ENCODE data around the gene DLK1. TPM values are rescaled to one million over a fixed set of nuclear protein-coding genes. Genes with fewer than 3 reads are reported as not detected.

DLK1 gene
- total and polyA plus RNA-seq, 10 donors: 0.17 to 0.79 (median 0.38) TPM; not detected in 7

DNA sequence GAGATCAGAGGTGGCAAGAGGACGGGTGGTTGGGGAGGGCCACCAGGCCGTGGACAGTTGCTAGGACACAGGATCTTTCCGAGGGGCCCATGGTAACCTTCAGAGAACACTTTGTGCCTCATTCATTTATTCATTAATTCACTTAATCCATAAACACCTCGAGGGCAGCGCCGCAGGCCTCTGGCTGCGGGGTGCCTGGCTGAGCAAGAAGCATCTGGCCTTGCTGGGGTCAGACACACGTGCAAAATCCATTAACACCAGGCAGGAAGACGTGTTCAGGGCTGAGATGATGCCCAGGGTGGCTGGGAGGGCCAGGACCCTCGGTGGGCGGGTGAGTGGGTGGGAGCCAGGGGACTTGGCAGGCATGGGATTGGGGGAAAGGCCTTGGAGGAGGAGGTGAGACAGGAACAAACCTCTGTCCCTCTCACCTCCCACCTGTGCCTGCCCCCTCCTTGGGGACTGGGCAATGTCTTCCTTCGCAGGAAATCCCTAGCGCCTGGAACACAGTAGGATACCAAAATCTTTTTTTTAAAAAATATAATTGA, 6.6 kb upstream of the DLK1 start:
- no peak overlapping the region for H3K4me3 ChIP-seq
- H3K9me3 ChIP-seq: peaks cover 0 to 8% (median 0%) of the 10 kb centered on the region in 8 donors
- no peak overlapping the region for H3K27ac ChIP-seq
- no peaks in the 10 kb centered on the region for H3K36me3 ChIP-seq
- peaks cover 0 to 11% (median 5%) of the 10 kb centered on the region in 6 donors for H3K4me1 ChIP-seq
- 78 to 89% (median 86%) methylated on average over 11 to 13 of the region's 13 CpGs for WGBS, 5 donors
- intact Hi-C loops (cut with DNase I; ENCODE audit: low total_unique reads): no loop called here
- peaks cover 0 to 67% (median 0%) of the 10 kb centered on the region in 7 donors for H3K27me3 ChIP-seq (replicated peaks in 1 of 7)
- DNase-seq: no peak
- TF ChIP-seq POLR2AphosphoS5 (IDR thresholded peaks at IDR 0.05) (no peak), POLR2A (IDR thresholded peaks at IDR 0.05) (no peak)
- TF ChIP-seq, protein P1, sequence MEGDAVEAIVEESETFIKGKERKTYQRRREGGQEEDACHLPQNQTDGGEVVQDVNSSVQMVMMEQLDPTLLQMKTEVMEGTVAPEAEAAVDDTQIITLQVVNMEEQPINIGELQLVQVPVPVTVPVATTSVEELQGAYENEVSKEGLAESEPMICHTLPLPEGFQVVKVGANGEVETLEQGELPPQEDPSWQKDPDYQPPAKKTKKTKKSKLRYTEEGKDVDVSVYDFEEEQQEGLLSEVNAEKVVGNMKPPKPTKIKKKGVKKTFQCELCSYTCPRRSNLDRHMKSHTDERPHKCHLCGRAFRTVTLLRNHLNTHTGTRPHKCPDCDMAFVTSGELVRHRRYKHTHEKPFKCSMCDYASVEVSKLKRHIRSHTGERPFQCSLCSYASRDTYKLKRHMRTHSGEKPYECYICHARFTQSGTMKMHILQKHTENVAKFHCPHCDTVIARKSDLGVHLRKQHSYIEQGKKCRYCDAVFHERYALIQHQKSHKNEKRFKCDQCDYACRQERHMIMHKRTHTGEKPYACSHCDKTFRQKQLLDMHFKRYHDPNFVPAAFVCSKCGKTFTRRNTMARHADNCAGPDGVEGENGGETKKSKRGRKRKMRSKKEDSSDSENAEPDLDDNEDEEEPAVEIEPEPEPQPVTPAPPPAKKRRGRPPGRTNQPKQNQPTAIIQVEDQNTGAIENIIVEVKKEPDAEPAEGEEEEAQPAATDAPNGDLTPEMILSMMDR (IDR thresholded peaks at IDR 0.05 in 8 of 11, conservative IDR thresholded peaks at IDR 0.05 in 3 of 11): no peak

DNA sequence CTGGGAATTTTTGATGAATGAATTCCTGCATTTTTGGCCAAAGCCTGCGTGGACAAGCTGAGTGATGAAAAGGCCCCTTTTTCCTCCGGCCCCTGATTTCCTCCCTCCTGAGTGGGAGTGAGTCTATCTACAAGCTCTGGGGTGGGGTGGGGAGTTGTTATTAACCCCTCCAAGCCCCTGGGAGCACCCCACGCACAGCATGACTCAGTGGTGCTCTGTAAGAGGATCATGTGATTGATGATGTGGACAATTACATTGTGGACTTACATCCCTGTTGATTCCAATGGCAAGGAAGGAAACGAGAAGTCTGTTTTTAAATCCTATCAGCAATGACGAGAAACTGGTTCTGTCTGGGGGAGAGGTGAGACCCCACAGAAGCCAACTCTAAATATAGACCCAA, 5.1 kb upstream of the DLK1 start:
- intact Hi-C loops (cut with DNase I; ENCODE audit: low total_unique reads): no loop called here
- 74 to 90% (median 81%) methylated on average over 5 of the region's 5 CpGs for WGBS, 5 donors
- H3K4me1 ChIP-seq: peaks cover 0 to 11% (median 5%) of the 10 kb centered on the region in 6 donors
- no peaks in the 10 kb centered on the region for H3K9me3 ChIP-seq
- H3K27me3 ChIP-seq (replicated peaks in 1 of 7): peaks cover 0 to 82% (median 8%) of the 10 kb centered on the region in 7 donors
- H3K27ac ChIP-seq: no peak overlapping the region
- DNase-seq: no peak
- TF ChIP-seq POLR2AphosphoS5 (IDR thresholded peaks at IDR 0.05) (no peak), POLR2A (IDR thresholded peaks at IDR 0.05) (no peak)
- TF ChIP-seq, protein P1 (IDR thresholded peaks at IDR 0.05 in 8 of 11, conservative IDR thresholded peaks at IDR 0.05 in 3 of 11): no peak
- H3K4me3 ChIP-seq: no peak overlapping the region
- no peaks in the 10 kb centered on the region for H3K36me3 ChIP-seq

DNA sequence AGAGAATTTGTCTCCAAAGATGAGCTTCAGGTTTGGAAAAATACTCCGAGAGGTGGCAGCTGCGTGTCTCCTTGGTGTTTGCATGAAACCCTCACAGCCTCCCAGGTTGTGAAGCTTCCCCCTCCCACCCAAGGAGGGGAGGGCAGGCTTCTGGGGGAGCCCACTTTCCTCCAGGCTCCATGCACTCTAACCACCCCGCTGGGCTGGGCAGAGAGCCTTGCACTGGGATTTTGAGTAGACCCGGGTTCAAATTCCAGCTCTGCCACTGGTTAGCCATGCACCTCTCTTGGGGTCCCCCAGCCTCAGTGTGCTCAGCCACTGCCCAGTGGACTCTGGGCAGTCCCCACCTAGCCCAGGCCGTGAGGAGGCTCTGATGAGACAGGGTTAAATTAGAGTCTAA, 4.3 kb upstream of the DLK1 start:
- peaks cover 0 to 17% (median 8%) of the 10 kb centered on the region in 6 donors for H3K4me1 ChIP-seq
- H3K27me3 ChIP-seq (replicated peaks in 1 of 7): peaks cover 0 to 83% (median 15%) of the 10 kb centered on the region in 7 donors
- H3K36me3 ChIP-seq: no peaks in the 10 kb centered on the region
- H3K4me3 ChIP-seq: no peak overlapping the region
- 74 to 91% (median 88%) methylated on average over 5 of the region's 5 CpGs for WGBS, 5 donors
- no peak overlapping the region for H3K27ac ChIP-seq
- TF ChIP-seq POLR2A (IDR thresholded peaks at IDR 0.05) (no peak), POLR2AphosphoS5 (IDR thresholded peaks at IDR 0.05) (no peak)
- TF ChIP-seq, protein P1 (IDR thresholded peaks at IDR 0.05 in 8 of 11, conservative IDR thresholded peaks at IDR 0.05 in 3 of 11): no peak
- no peaks in the 10 kb centered on the region for H3K9me3 ChIP-seq
- DNase-seq: no peak
- intact Hi-C loops (cut with DNase I; ENCODE audit: low total_unique reads): no loop called here

DNA sequence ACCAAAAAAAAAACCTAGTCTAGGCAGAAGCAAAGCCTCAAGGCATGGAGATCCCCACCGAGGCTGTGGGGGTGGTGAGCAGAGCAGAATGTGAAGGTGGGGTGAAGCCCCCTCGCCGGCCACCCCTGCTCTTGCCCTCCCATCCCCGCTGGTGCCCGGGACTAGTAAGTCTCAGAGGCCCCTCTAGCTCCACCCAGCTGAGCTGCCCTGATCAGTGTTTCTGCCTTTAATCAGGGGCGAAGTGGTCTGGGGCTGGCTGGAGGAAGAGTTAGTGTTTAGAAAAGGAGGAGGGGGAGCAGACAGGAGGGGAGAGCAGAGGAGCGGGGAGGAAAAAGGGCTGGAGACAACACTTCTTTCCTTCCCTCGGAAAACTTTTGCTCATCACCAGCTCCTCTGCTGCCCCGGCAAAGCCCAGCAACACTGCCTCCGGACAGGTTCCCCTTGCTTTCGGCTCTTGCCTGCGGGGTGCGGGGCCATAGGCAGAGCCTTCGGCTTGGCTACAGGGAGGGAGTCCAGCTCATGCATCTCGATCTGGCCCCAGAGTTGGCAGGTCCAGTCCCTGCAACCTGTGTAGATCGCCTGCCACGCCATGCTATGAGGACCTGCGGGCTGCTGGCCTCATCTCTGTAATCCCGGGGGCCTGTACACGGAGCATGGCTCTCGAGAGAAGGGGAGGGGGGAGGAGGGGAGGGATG, 3.4 kb upstream of the DLK1 start:
- 71 to 87% (median 80%) methylated on average over 16 to 21 of the region's 21 CpGs for WGBS, 5 donors
- Histone ChIP-seq H3K4me1 (peaks cover 0 to 16% (median 7%) of the 10 kb centered on the region in 6 donors), H3K4me3 (no peak overlapping the region), H3K27ac (no peak overlapping the region), H3K9me3 (no peaks in the 10 kb centered on the region), H3K27me3 (replicated peaks in 1 of 7) (peaks cover 0 to 83% (median 23%) of the 10 kb centered on the region in 7 donors), H3K36me3 (no peaks in the 10 kb centered on the region)
- intact Hi-C loops (cut with DNase I; ENCODE audit: low total_unique reads): no loop called here
- TF ChIP-seq POLR2A (IDR thresholded peaks at IDR 0.05): no peak
- no peak for TF ChIP-seq POLR2AphosphoS5 (IDR thresholded peaks at IDR 0.05)
- TF ChIP-seq, protein P1 (IDR thresholded peaks at IDR 0.05 in 8 of 11, conservative IDR thresholded peaks at IDR 0.05 in 3 of 11): no peak
- DNase-seq: no peak

Data from spleen (tissue), 11 donors.